ENCODE measurements around the gene EHD2. TPM values are rescaled to one million over a fixed set of nuclear protein-coding genes. Genes with fewer than 3 reads are reported as not detected.
A peak's percentile ranks its signal among the peaks of the same experiment; 100 is the strongest.

The EHD2 gene
- total and polyA plus RNA-seq, 2 of the 13 experiments (the other 11 are each of a cell fraction or from before 2014, with no cell fraction given): 0.09 to 0.28 TPM

DNA sequence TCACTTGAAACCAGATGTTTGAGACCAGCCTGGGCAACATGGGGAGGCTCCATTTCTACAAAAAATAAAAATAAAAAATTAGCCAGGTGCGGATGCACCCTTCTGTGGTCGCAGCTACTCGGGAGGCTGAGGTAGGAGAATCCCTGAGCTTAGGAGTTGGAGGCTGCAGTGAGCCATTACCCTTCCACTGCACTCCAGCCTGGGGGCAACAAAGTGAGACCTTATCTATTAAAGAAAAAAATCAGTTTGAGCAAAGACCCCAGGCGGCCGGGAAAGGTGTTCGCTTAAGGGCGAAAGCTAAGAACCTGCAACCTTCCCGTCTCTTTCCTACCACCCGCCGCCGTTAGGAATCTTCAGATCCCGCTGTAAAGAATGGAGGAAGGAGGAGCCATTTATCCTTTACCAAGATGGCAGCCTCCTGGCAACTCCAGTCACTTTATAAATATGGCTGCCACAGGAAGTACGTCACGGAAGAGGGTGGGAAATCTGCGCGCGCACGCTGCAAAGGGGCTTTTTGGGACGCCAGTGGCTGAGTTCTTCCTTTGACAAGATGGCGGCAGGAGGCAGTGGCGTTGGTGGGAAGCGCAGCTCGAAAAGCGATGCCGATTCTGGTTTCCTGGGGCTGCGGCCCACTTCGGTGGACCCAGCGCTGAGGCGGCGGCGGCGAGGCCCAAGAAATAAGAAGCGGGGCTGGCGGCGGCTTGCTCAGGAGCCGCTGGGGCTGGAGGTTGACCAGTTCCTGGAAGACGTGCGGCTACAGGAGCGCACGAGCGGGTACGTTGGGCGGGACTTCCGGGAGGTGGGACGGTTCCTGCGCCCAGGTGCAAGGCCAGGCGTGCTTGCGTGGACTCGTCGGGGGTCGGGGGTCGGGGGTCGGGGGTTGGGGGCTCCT, 32.0 kb downstream of the EHD2 start, which contains the start of gene NOP53 (continued):
- TF ChIP-seq, protein P1, sequence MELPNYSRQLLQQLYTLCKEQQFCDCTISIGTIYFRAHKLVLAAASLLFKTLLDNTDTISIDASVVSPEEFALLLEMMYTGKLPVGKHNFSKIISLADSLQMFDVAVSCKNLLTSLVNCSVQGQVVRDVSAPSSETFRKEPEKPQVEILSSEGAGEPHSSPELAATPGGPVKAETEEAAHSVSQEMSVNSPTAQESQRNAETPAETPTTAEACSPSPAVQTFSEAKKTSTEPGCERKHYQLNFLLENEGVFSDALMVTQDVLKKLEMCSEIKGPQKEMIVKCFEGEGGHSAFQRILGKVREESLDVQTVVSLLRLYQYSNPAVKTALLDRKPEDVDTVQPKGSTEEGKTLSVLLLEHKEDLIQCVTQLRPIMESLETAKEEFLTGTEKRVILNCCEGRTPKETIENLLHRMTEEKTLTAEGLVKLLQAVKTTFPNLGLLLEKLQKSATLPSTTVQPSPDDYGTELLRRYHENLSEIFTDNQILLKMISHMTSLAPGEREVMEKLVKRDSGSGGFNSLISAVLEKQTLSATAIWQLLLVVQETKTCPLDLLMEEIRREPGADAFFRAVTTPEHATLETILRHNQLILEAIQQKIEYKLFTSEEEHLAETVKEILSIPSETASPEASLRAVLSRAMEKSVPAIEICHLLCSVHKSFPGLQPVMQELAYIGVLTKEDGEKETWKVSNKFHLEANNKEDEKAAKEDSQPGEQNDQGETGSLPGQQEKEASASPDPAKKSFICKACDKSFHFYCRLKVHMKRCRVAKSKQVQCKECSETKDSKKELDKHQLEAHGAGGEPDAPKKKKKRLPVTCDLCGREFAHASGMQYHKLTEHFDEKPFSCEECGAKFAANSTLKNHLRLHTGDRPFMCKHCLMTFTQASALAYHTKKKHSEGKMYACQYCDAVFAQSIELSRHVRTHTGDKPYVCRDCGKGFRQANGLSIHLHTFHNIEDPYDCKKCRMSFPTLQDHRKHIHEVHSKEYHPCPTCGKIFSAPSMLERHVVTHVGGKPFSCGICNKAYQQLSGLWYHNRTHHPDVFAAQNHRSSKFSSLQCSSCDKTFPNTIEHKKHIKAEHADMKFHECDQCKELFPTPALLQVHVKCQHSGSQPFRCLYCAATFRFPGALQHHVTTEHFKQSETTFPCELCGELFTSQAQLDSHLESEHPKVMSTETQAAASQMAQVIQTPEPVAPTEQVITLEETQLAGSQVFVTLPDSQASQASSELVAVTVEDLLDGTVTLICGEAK (IDR thresholded peaks at IDR 0.05): 0 out of 2 replicates have a peak, but pooled peaks have one; percentile 20
- TF ChIP-seq, protein P1 (CRISPR knock-in tag; IDR thresholded peaks at IDR 0.05): peak; percentile 68
- TF ChIP-seq, protein P2, sequence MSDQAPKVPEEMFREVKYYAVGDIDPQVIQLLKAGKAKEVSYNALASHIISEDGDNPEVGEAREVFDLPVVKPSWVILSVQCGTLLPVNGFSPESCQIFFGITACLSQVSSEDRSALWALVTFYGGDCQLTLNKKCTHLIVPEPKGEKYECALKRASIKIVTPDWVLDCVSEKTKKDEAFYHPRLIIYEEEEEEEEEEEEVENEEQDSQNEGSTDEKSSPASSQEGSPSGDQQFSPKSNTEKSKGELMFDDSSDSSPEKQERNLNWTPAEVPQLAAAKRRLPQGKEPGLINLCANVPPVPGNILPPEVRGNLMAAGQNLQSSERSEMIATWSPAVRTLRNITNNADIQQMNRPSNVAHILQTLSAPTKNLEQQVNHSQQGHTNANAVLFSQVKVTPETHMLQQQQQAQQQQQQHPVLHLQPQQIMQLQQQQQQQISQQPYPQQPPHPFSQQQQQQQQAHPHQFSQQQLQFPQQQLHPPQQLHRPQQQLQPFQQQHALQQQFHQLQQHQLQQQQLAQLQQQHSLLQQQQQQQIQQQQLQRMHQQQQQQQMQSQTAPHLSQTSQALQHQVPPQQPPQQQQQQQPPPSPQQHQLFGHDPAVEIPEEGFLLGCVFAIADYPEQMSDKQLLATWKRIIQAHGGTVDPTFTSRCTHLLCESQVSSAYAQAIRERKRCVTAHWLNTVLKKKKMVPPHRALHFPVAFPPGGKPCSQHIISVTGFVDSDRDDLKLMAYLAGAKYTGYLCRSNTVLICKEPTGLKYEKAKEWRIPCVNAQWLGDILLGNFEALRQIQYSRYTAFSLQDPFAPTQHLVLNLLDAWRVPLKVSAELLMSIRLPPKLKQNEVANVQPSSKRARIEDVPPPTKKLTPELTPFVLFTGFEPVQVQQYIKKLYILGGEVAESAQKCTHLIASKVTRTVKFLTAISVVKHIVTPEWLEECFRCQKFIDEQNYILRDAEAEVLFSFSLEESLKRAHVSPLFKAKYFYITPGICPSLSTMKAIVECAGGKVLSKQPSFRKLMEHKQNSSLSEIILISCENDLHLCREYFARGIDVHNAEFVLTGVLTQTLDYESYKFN (CRISPR knock-in tag; conservative IDR thresholded peaks at IDR 0.05): peak; percentile 31; the same call in 1 of the 2 replicates
- TF ChIP-seq ZNF788 (CRISPR knock-in tag; IDR thresholded peaks at IDR 0.05; ENCODE audit: borderline replicate concordance) (peak; percentile 77), ETV6 (CRISPR knock-in tag; conservative IDR thresholded peaks at IDR 0.05) (0 out of 2 replicates have a peak, but pooled peaks have one; percentile 45), NFRKB (IDR thresholded peaks at IDR 0.05) (peak; percentile 80), ZNF230 (CRISPR knock-in tag; IDR thresholded peaks at IDR 0.05) (peak; percentile 67; the same call in 1 of the 2 replicates), RBM22 (optimal IDR thresholded peaks at IDR 0.05; ENCODE audit: low read length) (peak; percentile 44), GABPB1 (CRISPR knock-in tag; IDR thresholded peaks at IDR 0.05) (peak; percentile 96), ZKSCAN8 (CRISPR knock-in tag; IDR thresholded peaks at IDR 0.05; ENCODE audit: borderline replicate concordance) (no peak), HOXA5 (CRISPR knock-in tag; IDR thresholded peaks at IDR 0.05) (peak; percentile 93), POLR2A (IDR thresholded peaks at IDR 0.05; ENCODE audit: insufficient read depth in 1 of 2, low read depth in 2 of 2, low read length in 2 of 2) (peak; percentile 83 to 94)
- TF ChIP-seq, protein P3, sequence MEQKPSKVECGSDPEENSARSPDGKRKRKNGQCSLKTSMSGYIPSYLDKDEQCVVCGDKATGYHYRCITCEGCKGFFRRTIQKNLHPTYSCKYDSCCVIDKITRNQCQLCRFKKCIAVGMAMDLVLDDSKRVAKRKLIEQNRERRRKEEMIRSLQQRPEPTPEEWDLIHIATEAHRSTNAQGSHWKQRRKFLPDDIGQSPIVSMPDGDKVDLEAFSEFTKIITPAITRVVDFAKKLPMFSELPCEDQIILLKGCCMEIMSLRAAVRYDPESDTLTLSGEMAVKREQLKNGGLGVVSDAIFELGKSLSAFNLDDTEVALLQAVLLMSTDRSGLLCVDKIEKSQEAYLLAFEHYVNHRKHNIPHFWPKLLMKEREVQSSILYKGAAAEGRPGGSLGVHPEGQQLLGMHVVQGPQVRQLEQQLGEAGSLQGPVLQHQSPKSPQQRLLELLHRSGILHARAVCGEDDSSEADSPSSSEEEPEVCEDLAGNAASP (CRISPR knock-in tag; IDR thresholded peaks at IDR 0.05; ENCODE audit: borderline replicate concordance): peak; percentile 49

All from HepG2 (cell line).